A549 (cell line): ENCODE measurements around the gene TAL1. TPM values are rescaled to one million over a fixed set of nuclear protein-coding genes. Genes with fewer than 3 reads are reported as not detected.

Experiments used
- ATAC-seq, 2 experiments: fragments of 200-7000 bp in 1 of 2; fragments of >200 bp in 1 of 2; cut with Nextera tagmentation in 1 of 2; cut with Tn5 transposase in 1 of 2; 3 replicates each; pipeline versions ENCODE4 v1.8.0 to v1.9.1; 2018 to 2020; ENCODE audit warnings: mild to moderate bottlenecking in 1 of 2, moderate library complexity in 1 of 2
- CTCF ChIA-PET: fragments of 300-600 bp; sonication (Branson Sonifier 250); formaldehyde crosslinking; extraction: SDS; loops from one replicate; lab custom pipeline; 2021; ENCODE audit warnings: antibody characterized with exemption, inconsistent platforms; lab: Yijun Ruan, JAX
- POLR2A ChIA-PET: fragments of 350-600 bp; formaldehyde crosslinking; extraction: SDS; loops from one replicate; lab custom pipeline; 2021; ENCODE audit warnings: antibody characterized with exemption, inconsistent platforms; lab: Yijun Ruan, JAX
- DNase-seq, 2 experiments: peaks; one replicate each; pipeline versions ENCODE4 v3.0.0 to v3.0.0-alpha.2; 2011 to 2016; ENCODE audit warnings: low read depth in 1 of 2, low spot score in 1 of 2
- FAIRE-seq: peaks from 2 replicates; lab custom pipeline; 2011; peaks lifted over from hg19 to GRCh38; lab: Jason Lieb, UNC
- H3K27ac ChIP-seq, 2 experiments: fragments of >200 bp; sonication (Bioruptor Twin); formaldehyde crosslinking; 3 replicates each; pipeline ENCODE4 v1.5.1; 2016 to 2017
- H3K4me1 ChIP-seq: fragments of >200 bp; sonication (Bioruptor Twin); formaldehyde crosslinking; 3 replicates; pipeline ENCODE4 v1.6.1; 2016
- H3K4me2 ChIP-seq: fragments of >200 bp; sonication (Bioruptor Twin); formaldehyde crosslinking; 3 replicates; pipeline ENCODE4 v1.6.1; 2016
- H3K4me3 ChIP-seq: fragments of >200 bp; sonication (Bioruptor Twin); formaldehyde crosslinking; 3 replicates; pipeline ENCODE4 v1.5.1; 2016
- H3K9me3 ChIP-seq: fragments of >200 bp; sonication (Bioruptor Twin); formaldehyde crosslinking; 3 replicates; pipeline ENCODE4 v1.6.1; 2016
- BHLHE40 ChIP-seq: IDR thresholded peaks from 2 replicates; pipeline ENCODE4 v1.6.1; 2012; ENCODE audit warnings: low read depth, low read length, inconsistent platforms
- CBX2 ChIP-seq: fragments of 200-600 bp; sonication (generic); IDR thresholded peaks from 2 replicates; pipeline ENCODE4 v1.6.1; 2016; ENCODE audit warnings: low read depth, mild to moderate bottlenecking, borderline replicate concordance
- CBX8 ChIP-seq: fragments of 200-600 bp; sonication (generic); IDR thresholded peaks from 2 replicates; pipeline ENCODE4 v1.6.1; 2016
- CTCF ChIP-seq: fragments of >200 bp; sonication (Bioruptor Twin); formaldehyde crosslinking; IDR thresholded peaks from 3 replicates; pipeline ENCODE4 v1.5.1; 2016
- EHF ChIP-seq: fragments of 250-450 bp; sonication (Bioruptor Pico); IDR thresholded peaks from 2 replicates; pipeline ENCODE4 v1.5.0; 2020; ENCODE audit warnings: mild to moderate bottlenecking
- EHMT2 ChIP-seq: fragments of 200-600 bp; sonication (generic); IDR thresholded peaks from 2 replicates; pipeline ENCODE4 v1.6.1; 2016; ENCODE audit warnings: antibody characterized with exemption, low read depth, mild to moderate bottlenecking, moderate library complexity
- EP300 ChIP-seq, 2 experiments: fragments of >200 bp; sonication (Bioruptor Twin); formaldehyde crosslinking; IDR thresholded peaks; 2 replicates in 1 of 2; 3 replicates in 1 of 2; pipeline ENCODE4 v1.6.1; 2016 to 2017
- FOSL2 ChIP-seq, 2 experiments: fragments of 450-650 bp in 1 of 2; fragments of >200 bp in 1 of 2; sonication (Bioruptor Twin) in 1 of 2; formaldehyde crosslinking; IDR thresholded peaks; 2 replicates each; pipeline versions ENCODE4 v1.5.0 to v1.6.1; 2016 to 2020; ENCODE audit warnings: mild to moderate bottlenecking in 1 of 2, moderate library complexity in 1 of 2
- FOXS1 ChIP-seq: fragments of 250-450 bp; sonication (Bioruptor Pico); IDR thresholded peaks from 2 replicates; pipeline ENCODE4 v1.5.0; 2020; ENCODE audit warnings: mild to moderate bottlenecking, moderate library complexity
- HEYL ChIP-seq: fragments of 250-450 bp; sonication (Bioruptor Pico); IDR thresholded peaks from 2 replicates; pipeline ENCODE4 v1.8.0; 2021; ENCODE audit warnings: mild to moderate bottlenecking, moderate library complexity
- HOXA7 ChIP-seq: fragments of 250-450 bp; sonication (Bioruptor Pico); IDR thresholded peaks from 2 replicates; pipeline ENCODE4 v1.5.0; 2020; ENCODE audit warnings: mild to moderate bottlenecking, moderate library complexity
- HOXB13 ChIP-seq: fragments of 250-450 bp; sonication (Bioruptor Pico); IDR thresholded peaks from 2 replicates; pipeline ENCODE4 v1.5.0; 2020; ENCODE audit warnings: low read depth, mild to moderate bottlenecking, moderate library complexity
- JUN ChIP-seq, 2 experiments: fragments of >200 bp; sonication (Bioruptor Twin); formaldehyde crosslinking; IDR thresholded peaks; 2 replicates in 1 of 2; 3 replicates in 1 of 2; pipeline ENCODE4 v1.6.1; 2016 to 2017
- KDM1A ChIP-seq: fragments of 200-600 bp; sonication (generic); IDR thresholded peaks from 2 replicates; pipeline ENCODE4 v1.6.1; 2016; ENCODE audit warnings: low read depth, mild to moderate bottlenecking
- KDM5A ChIP-seq: fragments of 200-600 bp; sonication (generic); IDR thresholded peaks from 2 replicates; pipeline ENCODE4 v1.6.1; 2016; ENCODE audit warnings: antibody characterized with exemption, mild to moderate bottlenecking
- MAFK ChIP-seq: fragments of 450-650 bp; IDR thresholded peaks from 2 replicates; pipeline ENCODE4 v1.6.1; 2014; ENCODE audit not compliant: partially characterized antibody
- MYC ChIP-seq: IDR thresholded peaks from 2 replicates; pipeline ENCODE4 v1.6.1; 2012; ENCODE audit warnings: mild to moderate bottlenecking, inconsistent platforms, low read length, improper control_type of control experiment, borderline replicate concordance
- NFE2L2 ChIP-seq: fragments of 150-350 bp; conservative IDR thresholded peaks from 2 replicates; pipeline ENCODE4 v1.6.1; 2014; ENCODE audit warnings: low read length
- NR3C1 ChIP-seq: fragments of >200 bp; sonication (Bioruptor Twin); formaldehyde crosslinking; IDR thresholded peaks from 3 replicates; pipeline ENCODE4 v1.6.1; 2017
- RAD21 ChIP-seq, 2 experiments: fragments of >200 bp in 1 of 2; sonication (Bioruptor Twin) in 1 of 2; formaldehyde crosslinking in 1 of 2; IDR thresholded peaks in 1 of 2; conservative IDR thresholded peaks in 1 of 2; 2 replicates in 1 of 2; 3 replicates in 1 of 2; pipeline ENCODE4 v1.6.1; 2012 to 2018; ENCODE audit warnings: inconsistent platforms in 1 of 2
- RARB ChIP-seq: fragments of 250-450 bp; sonication (Bioruptor Pico); IDR thresholded peaks from 2 replicates; pipeline ENCODE4 v1.8.0; 2021; ENCODE audit warnings: mild to moderate bottlenecking, moderate library complexity
- REST ChIP-seq: fragments of 200-600 bp; sonication (generic); IDR thresholded peaks from 2 replicates; pipeline ENCODE4 v1.6.1; 2016; ENCODE audit warnings: antibody characterized with exemption, mild to moderate bottlenecking, moderate library complexity
- RNF2 ChIP-seq: fragments of 200-600 bp; sonication (generic); IDR thresholded peaks from 2 replicates; pipeline ENCODE4 v1.6.1; 2016; ENCODE audit warnings: low read depth, mild to moderate bottlenecking, antibody characterized with exemption, moderate library complexity, borderline replicate concordance
- SREBF2 ChIP-seq: fragments of 450-650 bp; IDR thresholded peaks from 2 replicates; pipeline ENCODE4 v1.6.1; 2014; ENCODE audit warnings: mild to moderate bottlenecking, moderate library complexity
- TFCP2L1 ChIP-seq: fragments of 250-450 bp; sonication (Bioruptor Pico); IDR thresholded peaks from 2 replicates; pipeline ENCODE4 v1.5.0; 2021; ENCODE audit warnings: mild to moderate bottlenecking
- TP53 ChIP-seq: fragments of 250-450 bp; sonication (Bioruptor Pico); IDR thresholded peaks from 2 replicates; pipeline ENCODE4 v1.5.0; 2021; ENCODE audit warnings: mild to moderate bottlenecking, moderate library complexity
- ZC3H11A ChIP-seq: fragments of 450-650 bp; IDR thresholded peaks from 2 replicates; pipeline ENCODE4 v1.6.1; 2014; ENCODE audit warnings: antibody characterized with exemption, mild to moderate bottlenecking
- WGBS: methylation state at CpG from one replicate; pipeline ENCODE4 v1.1.6; 2017; ENCODE audit errors: missing lambda C conversion rate; 5-methylcytosine and 5-hydroxymethylcytosine counted together
- polyA plus RNA-seq, 4 experiments: library from polyadenylated mRNA; depleted of rRNA in 3 of 4; stranded (reverse); fragments of >200 nt; fragmentation: RNase III in 1 of 4; extraction: RNeasy Plus Mini Kit Qiagen cat#74134 plus additional on column Dnase treatment in 1 of 4; gene quantifications; 2 replicates in 3 of 4; 3 replicates in 1 of 4; pipeline ENCODE4 v1.2.3, GENCODE V29; 2011 to 2017
- TF ChIP-seq, protein P1 (sequence below): IDR thresholded peaks from 2 replicates; pipeline ENCODE4 v1.6.1; 2012
- TF ChIP-seq, protein P2 (sequence below): fragments of 250-450 bp; sonication (Bioruptor Pico); IDR thresholded peaks from 2 replicates; pipeline ENCODE4 v1.5.0; 2020; ENCODE audit warnings: low read depth, mild to moderate bottlenecking, moderate library complexity

Gene TAL1
- polyA plus RNA-seq, 2 of the 4 experiments (the other 2 are of a cell fraction), result not detected

DNA sequence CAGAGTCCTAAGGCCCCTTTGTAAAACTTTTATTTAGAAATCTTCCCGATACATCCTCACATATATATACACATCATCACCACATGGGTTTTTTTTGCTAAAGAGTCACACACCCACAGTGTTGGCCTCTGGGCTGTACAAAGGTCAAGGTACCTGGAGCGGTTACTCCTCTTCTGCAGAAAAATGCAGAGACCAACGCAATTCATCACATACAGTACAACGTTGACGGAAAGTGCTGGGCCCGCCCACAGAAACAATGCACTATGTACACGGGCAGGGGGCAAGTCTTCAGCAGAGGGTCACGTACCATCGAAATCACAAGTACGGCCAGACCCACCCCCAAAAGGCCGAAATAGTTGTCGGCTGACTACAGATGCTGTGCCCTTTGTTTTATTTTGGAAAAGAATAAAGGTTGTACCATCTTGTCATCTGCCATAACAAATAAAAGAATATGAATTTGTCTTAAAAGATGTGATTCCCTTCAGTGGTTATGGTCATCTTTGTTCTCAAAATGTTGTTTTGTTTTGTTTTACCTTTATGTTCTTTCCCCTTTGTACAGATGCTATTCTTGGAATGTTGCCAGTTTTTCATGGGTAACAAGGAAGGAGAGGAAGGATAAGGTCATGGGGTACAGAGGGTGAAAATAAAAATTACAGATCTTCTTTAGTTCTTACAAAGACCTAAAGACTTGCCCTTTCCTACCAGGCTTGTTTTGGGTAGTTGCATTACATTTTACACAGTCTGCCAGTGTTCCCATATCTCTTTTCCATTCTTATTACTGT, 15.6 kb downstream of the TAL1 start:
- ChIA-PET CTCF (no interaction called here), POLR2A (no interaction called here)
- no peak overlapping the region for H3K4me2 ChIP-seq
- WGBS, result 88% methylated on average over 12 of the region's 12 CpGs
- DNase-seq (no peak), ATAC-seq (no peak), FAIRE-seq (no peak)
- no peak overlapping the region for H3K4me3 ChIP-seq
- no peaks in the 10 kb centered on the region for H3K4me1 ChIP-seq
- no peaks in the 10 kb centered on the region for H3K9me3 ChIP-seq
- TF ChIP-seq EHF (CRISPR knock-in tag) (no peak), BHLHE40 (no peak), HEYL (CRISPR knock-in tag) (no peak), KDM1A (no peak), MYC (no peak), FOXS1 (CRISPR knock-in tag) (no peak), NR3C1 (no peak), HOXB13 (CRISPR knock-in tag) (no peak), ZC3H11A (no peak), KDM5A (no peak), NFE2L2 (no peak), CBX8 (no peak), TP53 (CRISPR knock-in tag) (no peak), JUN (IDR thresholded peaks at IDR 0.05) (no peak), MAFK (no peak), CBX2 (no peak)
- TF ChIP-seq, protein P1, sequence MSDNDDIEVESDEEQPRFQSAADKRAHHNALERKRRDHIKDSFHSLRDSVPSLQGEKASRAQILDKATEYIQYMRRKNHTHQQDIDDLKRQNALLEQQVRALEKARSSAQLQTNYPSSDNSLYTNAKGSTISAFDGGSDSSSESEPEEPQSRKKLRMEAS, result no peak
- TF ChIP-seq, protein P2, sequence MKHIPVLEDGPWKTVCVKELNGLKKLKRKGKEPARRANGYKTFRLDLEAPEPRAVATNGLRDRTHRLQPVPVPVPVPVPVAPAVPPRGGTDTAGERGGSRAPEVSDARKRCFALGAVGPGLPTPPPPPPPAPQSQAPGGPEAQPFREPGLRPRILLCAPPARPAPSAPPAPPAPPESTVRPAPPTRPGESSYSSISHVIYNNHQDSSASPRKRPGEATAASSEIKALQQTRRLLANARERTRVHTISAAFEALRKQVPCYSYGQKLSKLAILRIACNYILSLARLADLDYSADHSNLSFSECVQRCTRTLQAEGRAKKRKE, result no peak
- no peak overlapping the region for H3K27ac ChIP-seq

- 74% methylated on average over 4 of the region's 4 CpGs for WGBS
- CTCF ChIA-PET, result no interaction called here
These were observed 16.3 kb downstream of the TAL1 start for GRCh38 chr1:47215713-47216112.

More at GRCh38 chr1:47215713-47216112, 16.3 kb downstream of the TAL1 start:
- H3K27ac ChIP-seq, result no peak overlapping the region
- TF ChIP-seq NR3C1 (no peak), EHF (CRISPR knock-in tag) (no peak), REST (no peak), CTCF (no peak), FOSL2 (IDR thresholded peaks at IDR 0.05) (no peak), FOSL2 (CRISPR knock-in tag; IDR thresholded peaks at IDR 0.05) (no peak), RAD21 (conservative IDR thresholded peaks at IDR 0.05 in 1 of 2, IDR thresholded peaks at IDR 0.05 in 1 of 2) (no peak), RARB (CRISPR knock-in tag) (no peak), TFCP2L1 (CRISPR knock-in tag) (no peak), EP300 (IDR thresholded peaks at IDR 0.05) (no peak), EHMT2 (no peak), HOXA7 (CRISPR knock-in tag) (no peak), RNF2 (no peak), SREBF2 (no peak)
- TF ChIP-seq, protein P1, result no peak
- TF ChIP-seq, all 56 proteins: peak for 0
- Histone ChIP-seq H3K4me3 (no peak overlapping the region), H3K9me3 (no peaks in the 10 kb centered on the region), H3K4me2 (no peak overlapping the region), H3K4me1 (no peaks in the 10 kb centered on the region)
- DNase-seq, result no peak
- POLR2A ChIA-PET, result no interaction called here
- no peak for ATAC-seq
- FAIRE-seq, result no peak
